ENCODE measurements around the gene SCG3.
"Not testable (repeated sequence)": the region's sequence is repeated elsewhere in the genome, so short reads cannot be mapped to it uniquely, and the experiment has no call there.

Gene SCG3

DNA sequence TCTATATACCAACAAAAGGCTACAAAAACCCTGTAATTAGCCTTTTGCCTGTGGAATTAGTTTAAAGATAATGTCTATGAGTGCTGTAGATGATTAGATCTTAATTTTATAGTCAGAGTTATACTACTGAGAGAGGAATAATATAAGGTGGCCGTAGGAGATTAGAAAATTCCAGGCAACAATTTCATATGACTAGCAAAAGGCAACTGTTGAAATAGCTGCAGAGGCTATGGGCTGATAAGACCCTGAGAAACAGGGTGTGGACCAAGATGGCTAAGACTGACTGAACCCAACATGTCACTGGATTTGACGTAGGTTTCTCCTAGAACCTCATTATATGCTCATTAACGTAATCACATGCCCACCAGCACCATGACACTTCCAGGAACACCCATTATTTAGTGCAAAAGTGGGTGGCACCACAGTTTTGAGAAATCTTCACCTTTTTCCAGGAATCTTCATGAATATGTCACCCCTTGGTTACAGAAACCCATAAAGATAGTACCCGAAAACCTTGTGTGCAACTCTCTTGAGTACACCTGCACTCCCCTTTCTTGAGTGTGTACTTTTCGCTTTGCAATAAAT, 29.1 kb upstream of the SCG3 start:
- no peak overlapping the region for H3K4me3 ChIP-seq (ENCODE audit: low read depth, low read length)
- no peak for TF ChIP-seq CTCF (IDR thresholded peaks at IDR 0.05; ENCODE audit: low read depth, low read length)

DNA sequence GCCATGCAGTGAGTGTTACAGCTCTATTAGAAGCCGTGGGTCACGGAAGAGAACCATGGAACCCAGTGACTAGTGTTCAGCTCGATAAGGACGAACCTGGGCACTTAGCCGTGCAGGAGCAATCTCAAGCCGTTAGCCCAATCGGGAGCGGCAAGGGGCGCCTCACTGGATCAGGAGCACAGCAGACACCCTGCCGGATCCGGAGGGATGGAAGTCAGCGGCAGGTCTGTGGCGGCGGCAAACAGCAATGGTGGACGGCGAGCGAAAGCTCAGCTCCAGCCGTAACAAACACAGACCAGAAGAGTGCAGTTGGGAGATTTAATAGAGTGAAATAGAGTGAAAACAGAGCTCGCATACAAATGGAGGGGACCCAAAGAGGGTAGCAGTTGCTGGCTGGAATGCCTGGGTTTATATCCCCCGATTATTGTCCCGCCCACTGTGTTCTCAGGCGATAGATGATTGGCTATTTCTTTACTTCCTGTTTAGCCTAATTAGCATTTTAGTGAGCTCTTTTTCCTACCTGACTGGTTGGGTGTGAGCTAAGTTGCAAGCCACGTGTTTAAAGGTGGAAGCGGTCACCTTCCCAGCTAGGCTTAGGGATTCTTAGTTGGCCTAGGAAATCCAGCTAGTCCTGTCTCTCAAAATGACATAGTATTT, 25.8 kb upstream of the SCG3 start:
- not testable (repeated sequence) for H3K4me3 ChIP-seq (ENCODE audit: low read depth, low read length)

- TF ChIP-seq CTCF (IDR thresholded peaks at IDR 0.05; ENCODE audit: low read depth, low read length): no peak
These were observed 22.6 kb upstream of the SCG3 start for GRCh38 chr15:51658664-51659063.

DNA sequence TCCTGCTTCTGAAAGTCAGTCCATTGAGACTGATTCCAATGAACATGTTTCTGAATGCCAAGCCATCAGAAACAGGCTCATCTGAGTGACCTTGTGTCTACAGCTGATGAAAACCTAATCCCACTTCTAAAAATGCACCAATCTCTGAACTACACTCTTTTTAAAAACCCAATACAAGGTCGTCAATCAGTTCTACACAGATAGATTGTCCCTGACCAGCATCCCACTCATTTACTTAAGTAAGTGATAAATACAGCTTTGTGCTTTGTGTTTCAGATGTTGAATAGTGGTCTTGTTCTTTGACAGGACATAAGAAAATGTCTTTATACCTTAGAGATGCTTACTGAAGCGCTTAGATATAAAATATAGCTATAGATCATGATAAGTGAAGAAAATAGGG, 20.2 kb upstream of the SCG3 start:
- H3K4me3 ChIP-seq (ENCODE audit: low read depth, low read length): no peak overlapping the region
- TF ChIP-seq CTCF (IDR thresholded peaks at IDR 0.05; ENCODE audit: low read depth, low read length): no peak

More at GRCh38 chr15:51658664-51659063, 22.6 kb upstream of the SCG3 start:
- no peak overlapping the region for H3K4me3 ChIP-seq (ENCODE audit: low read depth, low read length)

DNA sequence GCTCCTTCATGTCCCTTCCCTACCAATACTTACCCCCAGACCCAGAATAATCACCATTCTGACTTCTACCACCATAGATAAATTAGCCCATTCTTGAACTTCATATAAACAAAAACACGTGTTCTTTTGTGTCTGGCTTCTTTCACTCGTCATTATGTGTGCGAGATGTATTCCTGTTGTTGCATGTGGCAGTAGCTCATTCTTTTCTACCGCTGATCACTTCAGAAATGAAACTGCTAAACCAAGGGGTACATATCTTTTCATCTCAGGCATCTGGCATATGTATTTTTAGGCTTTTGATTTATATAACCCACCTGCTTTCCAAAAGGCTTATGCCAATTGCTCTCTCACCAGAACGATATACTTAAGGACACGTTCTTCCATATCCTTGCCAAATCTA, 13.8 kb upstream of the SCG3 start:
- no peak for TF ChIP-seq CTCF (IDR thresholded peaks at IDR 0.05; ENCODE audit: low read depth, low read length)
- H3K4me3 ChIP-seq (ENCODE audit: low read depth, low read length): no peak overlapping the region

- H3K4me3 ChIP-seq (ENCODE audit: low read depth, low read length): no peak overlapping the region
- TF ChIP-seq CTCF (IDR thresholded peaks at IDR 0.05; ENCODE audit: low read depth, low read length): no peak
These were observed 12.9 kb upstream of the SCG3 start for GRCh38 chr15:51668446-51668845.

GRCh38 chr15:51669381-51669780, 11.9 kb upstream of the SCG3 start:
- no peak for TF ChIP-seq CTCF (IDR thresholded peaks at IDR 0.05; ENCODE audit: low read depth, low read length)
- no peak overlapping the region for H3K4me3 ChIP-seq (ENCODE audit: low read depth, low read length)
